Sigmoid colon (tissue), 7 donors: ENCODE results near the gene OLAH. TPM values are rescaled to one million over a fixed set of nuclear protein-coding genes. Genes with fewer than 3 reads are reported as not detected.

Experiments
- DNase-seq: peaks from one replicate; pipeline ENCODE4 v3.0.0-alpha.2; 2019
- H3K27ac ChIP-seq, 4 donors: fragments of 200-600 bp; sonication (generic); one replicate each; pipeline ENCODE4 v1.5.1; 2016 to 2019; ENCODE audit warnings: mild to moderate bottlenecking in 1 of 4
- H3K27me3 ChIP-seq, 3 donors: fragments of 200-600 bp; sonication (generic); one replicate each; pipeline ENCODE4 v1.5.1; 2019; ENCODE audit warnings: mild to moderate bottlenecking in 1 of 3
- H3K36me3 ChIP-seq, 4 donors: fragments of 200-600 bp; sonication (generic); one replicate each; pipeline ENCODE4 v1.5.1; 2016 to 2019
- H3K4me1 ChIP-seq, 4 donors: fragments of 200-600 bp; sonication (generic); one replicate each; pipeline ENCODE4 v1.5.1; 2017 to 2019
- H3K4me3 ChIP-seq, 4 donors: fragments of 200-600 bp; sonication (generic); one replicate each; pipeline ENCODE4 v1.5.1; 2017 to 2019; ENCODE audit warnings: mild to moderate bottlenecking in 2 of 4, moderate library complexity in 1 of 4
- H3K9me3 ChIP-seq, 4 donors: fragments of 200-600 bp in 3 of 4; sonication (generic) in 3 of 4; one replicate each; pipeline versions ENCODE4 v1.5.1 to v1.6.1; 2013 to 2019
- EP300 ChIP-seq, 4 donors: sonication (generic); formaldehyde crosslinking; IDR thresholded peaks; one replicate each; pipeline ENCODE4 v1.6.1; 2017; ENCODE audit warnings: antibody characterized with exemption in 4 of 4
- POLR2A ChIP-seq, 2 donors: fragments of 450-650 bp; IDR thresholded peaks; one replicate each; pipeline ENCODE4 v1.6.1; 2016; ENCODE audit warnings: antibody characterized with exemption in 2 of 2, mild to moderate bottlenecking in 2 of 2, moderate library complexity in 2 of 2
- WGBS, 2 donors: extraction: QIAGEN DNeasy Blood & Tissue Kit; methylation state at CpG; one replicate each; pipeline ENCODE4 v1.1.7; 2013; 5-methylcytosine and 5-hydroxymethylcytosine counted together
- intact Hi-C: fragments of 100-400 bp; cut with DNase I; formaldehyde crosslinking; loops from one replicate; pipeline ENCODE4 v1.15.1; 2023
- polyA plus RNA-seq, 3 donors: library from polyadenylated mRNA; stranded (reverse); fragments of 200-250 nt; gene quantifications; one replicate each; pipeline ENCODE4 v1.2.3, GENCODE V29; 2013
- total RNA-seq, 4 donors: library from RNA; depleted of rRNA; stranded (reverse); fragments of >200 nt; gene quantifications; one replicate each; pipeline ENCODE4 v1.1.0, GENCODE V29; 2016
- TF ChIP-seq, protein P1 (sequence below), 4 experiments: fragments of 450-650 bp in 3 of 4; fragments of 200-600 bp in 1 of 4; IDR thresholded peaks; one replicate each; pipeline ENCODE4 v1.5.1; 2016 to 2019; ENCODE audit warnings: antibody characterized with exemption in 4 of 4, mild to moderate bottlenecking in 3 of 4, moderate library complexity in 2 of 4
- donor health status: healthy with polysubstance abuse.
- donor health status: Bipolar disorder and iron deficiency.
- donor health status: healthy.

Gene OLAH
- total and polyA plus RNA-seq, 7 donors, result 0.49 to 0.71 (median 0.63) TPM; not detected in 4

DNA sequence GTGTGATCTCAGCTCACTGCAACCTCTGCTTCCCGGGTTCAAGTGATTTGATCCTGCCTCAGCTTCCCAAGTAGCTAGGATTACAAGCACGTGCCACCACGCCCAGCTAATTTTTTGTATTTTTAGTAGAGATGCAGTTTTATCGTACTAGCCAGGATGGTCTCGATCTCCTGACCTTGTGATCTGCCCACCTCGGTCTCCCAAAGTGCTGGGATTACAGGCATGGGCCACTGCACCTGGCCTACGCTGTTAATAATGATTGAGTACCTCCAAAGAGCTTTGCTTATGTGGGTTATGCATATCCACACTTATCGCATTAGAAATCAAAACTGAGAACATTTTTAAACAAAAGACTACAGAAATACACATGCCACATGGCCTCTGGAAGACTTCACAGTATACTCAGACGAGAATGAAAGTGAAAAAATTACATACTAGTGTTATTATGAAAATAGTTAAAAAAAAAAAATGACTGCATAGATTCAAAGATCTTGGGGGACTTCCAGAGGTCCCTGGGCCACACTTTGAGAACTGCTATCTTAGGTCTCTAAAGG is 78.8 kb downstream of the OLAH start:
- DNase-seq, result no peak
- Histone ChIP-seq H3K9me3 (no peaks in the 10 kb centered on the region), H3K27me3 (no peaks in the 10 kb centered on the region), H3K27ac (no peak overlapping the region), H3K4me1 (no peaks in the 10 kb centered on the region), H3K36me3 (peaks cover 4 to 51% (median 22%) of the 10 kb centered on the region in 4 donors), H3K4me3 (no peak overlapping the region)
- intact Hi-C loops, result no loop called here
- 87 to 92% methylated on average over 9 of the region's 9 CpGs for WGBS, 2 donors
- TF ChIP-seq EP300 (IDR thresholded peaks at IDR 0.05) (no peak), POLR2A (IDR thresholded peaks at IDR 0.05) (no peak)
- TF ChIP-seq, protein P1, sequence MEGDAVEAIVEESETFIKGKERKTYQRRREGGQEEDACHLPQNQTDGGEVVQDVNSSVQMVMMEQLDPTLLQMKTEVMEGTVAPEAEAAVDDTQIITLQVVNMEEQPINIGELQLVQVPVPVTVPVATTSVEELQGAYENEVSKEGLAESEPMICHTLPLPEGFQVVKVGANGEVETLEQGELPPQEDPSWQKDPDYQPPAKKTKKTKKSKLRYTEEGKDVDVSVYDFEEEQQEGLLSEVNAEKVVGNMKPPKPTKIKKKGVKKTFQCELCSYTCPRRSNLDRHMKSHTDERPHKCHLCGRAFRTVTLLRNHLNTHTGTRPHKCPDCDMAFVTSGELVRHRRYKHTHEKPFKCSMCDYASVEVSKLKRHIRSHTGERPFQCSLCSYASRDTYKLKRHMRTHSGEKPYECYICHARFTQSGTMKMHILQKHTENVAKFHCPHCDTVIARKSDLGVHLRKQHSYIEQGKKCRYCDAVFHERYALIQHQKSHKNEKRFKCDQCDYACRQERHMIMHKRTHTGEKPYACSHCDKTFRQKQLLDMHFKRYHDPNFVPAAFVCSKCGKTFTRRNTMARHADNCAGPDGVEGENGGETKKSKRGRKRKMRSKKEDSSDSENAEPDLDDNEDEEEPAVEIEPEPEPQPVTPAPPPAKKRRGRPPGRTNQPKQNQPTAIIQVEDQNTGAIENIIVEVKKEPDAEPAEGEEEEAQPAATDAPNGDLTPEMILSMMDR (IDR thresholded peaks at IDR 0.05), result no peak

Other genes starting within 250 kb of the OLAH start
- 1 to 10 TPM in 3 of 4 donors, not detected in 1; 1.5 to 2.9 (median 2.2) TPM for gene CDNF, start 205.9 kb upstream of the OLAH start, total RNA-seq
- under 1 TPM in 1 of 3 donors, not detected in 2; 0.95 TPM for gene CDNF, start 205.9 kb upstream of the OLAH start, polyA plus RNA-seq
- gene HSPA14, start 205.6 kb upstream of the OLAH start, total RNA-seq, result 10 to 100 TPM in 2 of 4 donors, 1 to 10 TPM in 2; 10.0 to 13.4 (median 11.6) TPM
- gene HSPA14, start 205.6 kb upstream of the OLAH start, polyA plus RNA-seq, result 10 to 100 TPM; 16.1 to 19.8 (median 19.7) TPM
- gene MSANTD7, start 205.6 kb upstream of the OLAH start, total RNA-seq, result 1 to 10 TPM; 4.7 to 8.1 (median 5.8) TPM
- 1 to 10 TPM; 3.2 to 6.3 (median 3.6) TPM for gene MSANTD7, start 205.6 kb upstream of the OLAH start, polyA plus RNA-seq
- 1 to 10 TPM; 3.9 to 6.4 (median 5.3) TPM for gene SUV39H2, start 165.1 kb upstream of the OLAH start, total RNA-seq
- 1 to 10 TPM; 4.2 to 6.0 (median 4.6) TPM for gene SUV39H2, start 165.1 kb upstream of the OLAH start, polyA plus RNA-seq
- gene DCLRE1C, start 89.8 kb upstream of the OLAH start, total RNA-seq, result 10 to 100 TPM in 2 of 4 donors, 1 to 10 TPM in 2; 9.7 to 17.5 (median 10.0) TPM
- gene DCLRE1C, start 89.8 kb upstream of the OLAH start, polyA plus RNA-seq, result 1 to 10 TPM; 5.4 to 9.9 (median 5.5) TPM
- 1 to 10 TPM in 1 of 4 donors, not detected in 3; 1.3 TPM for gene MEIG1, start 84.6 kb upstream of the OLAH start, total RNA-seq
- not detected for gene MEIG1, start 84.6 kb upstream of the OLAH start, polyA plus RNA-seq
- not detected for gene ACBD7, start 44.8 kb downstream of the OLAH start, total RNA-seq
- gene ACBD7, start 44.8 kb downstream of the OLAH start, polyA plus RNA-seq, result under 1 TPM in 1 of 3 donors, not detected in 2; 0.57 TPM
- gene RPP38, start 53.4 kb downstream of the OLAH start, total RNA-seq, result 10 to 100 TPM in 3 of 4 donors, 1 to 10 TPM in 1; 8.7 to 29.5 (median 15.6) TPM
- 10 to 100 TPM; 15.6 to 19.2 (median 18.7) TPM for gene RPP38, start 53.4 kb downstream of the OLAH start, polyA plus RNA-seq
- gene NMT2, start 124.8 kb downstream of the OLAH start, total RNA-seq, result 10 to 100 TPM; 11.1 to 23.3 (median 18.3) TPM
- gene NMT2, start 124.8 kb downstream of the OLAH start, polyA plus RNA-seq, result 10 to 100 TPM; 12.7 to 21.0 (median 16.0) TPM